Ishikawa (cell line): ENCODE measurements around the gene TMEM144.

Experiments used
- CEBPB ChIP-seq: IDR thresholded peaks from 2 replicates; pipeline ENCODE4 v1.6.1; 2012
- CREB1 ChIP-seq: IDR thresholded peaks from 2 replicates; pipeline ENCODE4 v1.6.1; 2012; ENCODE audit warnings: low read depth
- EGR1 ChIP-seq: IDR thresholded peaks from 2 replicates; pipeline ENCODE4 v1.6.1; 2012
- EP300 ChIP-seq: IDR thresholded peaks from 2 replicates; pipeline ENCODE4 v1.6.1; 2012; ENCODE audit warnings: borderline replicate concordance
- FOXM1 ChIP-seq: IDR thresholded peaks from 2 replicates; pipeline ENCODE4 v1.6.1; 2012; ENCODE audit warnings: low read depth, borderline replicate concordance
- NFIC ChIP-seq: IDR thresholded peaks from 2 replicates; pipeline ENCODE4 v1.6.1; 2012
- RAD21 ChIP-seq: IDR thresholded peaks from 2 replicates; pipeline ENCODE4 v1.6.1; 2012; ENCODE audit warnings: low read depth
- TAF1 ChIP-seq: IDR thresholded peaks from 2 replicates; pipeline ENCODE4 v1.6.1; 2012; ENCODE audit warnings: low read depth, mild to moderate bottlenecking
- TCF12 ChIP-seq: IDR thresholded peaks from 2 replicates; pipeline ENCODE4 v1.6.1; 2012; ENCODE audit warnings: low read depth
- TEAD4 ChIP-seq: IDR thresholded peaks from 2 replicates; pipeline ENCODE4 v1.6.1; 2012
- YY1 ChIP-seq: IDR thresholded peaks from 2 replicates; pipeline ENCODE4 v1.6.1; 2012; ENCODE audit warnings: low read depth
- ZBTB7A ChIP-seq: IDR thresholded peaks from 2 replicates; pipeline ENCODE4 v1.6.1; 2012; ENCODE audit warnings: low read depth
- TF ChIP-seq, protein P1 (sequence below): IDR thresholded peaks from 2 replicates; pipeline ENCODE4 v1.6.1; 2012
- TF ChIP-seq, protein P2 (sequence below): IDR thresholded peaks from 2 replicates; pipeline ENCODE4 v1.6.1; 2012
- TF ChIP-seq, protein P3 (sequence below): IDR thresholded peaks from 2 replicates; pipeline ENCODE4 v1.6.1; 2012; ENCODE audit warnings: low read depth, mild to moderate bottlenecking

The TMEM144 gene

DNA sequence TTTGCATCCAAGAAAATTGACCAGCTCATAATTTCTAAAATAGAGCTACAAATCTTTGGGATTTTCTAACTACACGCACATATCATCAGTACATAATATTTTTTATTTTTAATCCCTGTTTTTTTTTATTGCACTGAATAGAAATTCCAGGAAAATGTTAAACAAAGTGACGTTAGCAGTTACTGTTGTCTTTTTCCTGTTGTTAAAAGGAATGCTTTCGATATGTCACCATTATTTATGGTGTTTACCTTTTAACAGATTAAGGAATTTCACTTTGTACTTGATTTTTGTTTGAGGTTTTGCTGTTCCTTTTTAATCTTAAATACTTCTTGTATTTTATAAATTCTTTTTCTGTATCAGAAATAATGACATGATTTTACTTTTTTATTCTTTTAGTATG is 89.7 kb downstream of the TMEM144 start:
- no peak for TF ChIP-seq RAD21
- no peak for TF ChIP-seq EP300
- no peak for TF ChIP-seq ZBTB7A
- no peak for TF ChIP-seq TCF12
- no peak for TF ChIP-seq FOXM1
- TF ChIP-seq EGR1 = no peak
- TF ChIP-seq, protein P1, sequence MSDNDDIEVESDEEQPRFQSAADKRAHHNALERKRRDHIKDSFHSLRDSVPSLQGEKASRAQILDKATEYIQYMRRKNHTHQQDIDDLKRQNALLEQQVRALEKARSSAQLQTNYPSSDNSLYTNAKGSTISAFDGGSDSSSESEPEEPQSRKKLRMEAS = no peak
- no peak for TF ChIP-seq YY1
- no peak for TF ChIP-seq TEAD4
- TF ChIP-seq, protein P2, sequence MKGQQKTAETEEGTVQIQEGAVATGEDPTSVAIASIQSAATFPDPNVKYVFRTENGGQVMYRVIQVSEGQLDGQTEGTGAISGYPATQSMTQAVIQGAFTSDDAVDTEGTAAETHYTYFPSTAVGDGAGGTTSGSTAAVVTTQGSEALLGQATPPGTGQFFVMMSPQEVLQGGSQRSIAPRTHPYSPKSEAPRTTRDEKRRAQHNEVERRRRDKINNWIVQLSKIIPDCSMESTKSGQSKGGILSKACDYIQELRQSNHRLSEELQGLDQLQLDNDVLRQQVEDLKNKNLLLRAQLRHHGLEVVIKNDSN = no peak
- no peak for TF ChIP-seq CEBPB
- no peak for TF ChIP-seq NFIC
- TF ChIP-seq, protein P3, sequence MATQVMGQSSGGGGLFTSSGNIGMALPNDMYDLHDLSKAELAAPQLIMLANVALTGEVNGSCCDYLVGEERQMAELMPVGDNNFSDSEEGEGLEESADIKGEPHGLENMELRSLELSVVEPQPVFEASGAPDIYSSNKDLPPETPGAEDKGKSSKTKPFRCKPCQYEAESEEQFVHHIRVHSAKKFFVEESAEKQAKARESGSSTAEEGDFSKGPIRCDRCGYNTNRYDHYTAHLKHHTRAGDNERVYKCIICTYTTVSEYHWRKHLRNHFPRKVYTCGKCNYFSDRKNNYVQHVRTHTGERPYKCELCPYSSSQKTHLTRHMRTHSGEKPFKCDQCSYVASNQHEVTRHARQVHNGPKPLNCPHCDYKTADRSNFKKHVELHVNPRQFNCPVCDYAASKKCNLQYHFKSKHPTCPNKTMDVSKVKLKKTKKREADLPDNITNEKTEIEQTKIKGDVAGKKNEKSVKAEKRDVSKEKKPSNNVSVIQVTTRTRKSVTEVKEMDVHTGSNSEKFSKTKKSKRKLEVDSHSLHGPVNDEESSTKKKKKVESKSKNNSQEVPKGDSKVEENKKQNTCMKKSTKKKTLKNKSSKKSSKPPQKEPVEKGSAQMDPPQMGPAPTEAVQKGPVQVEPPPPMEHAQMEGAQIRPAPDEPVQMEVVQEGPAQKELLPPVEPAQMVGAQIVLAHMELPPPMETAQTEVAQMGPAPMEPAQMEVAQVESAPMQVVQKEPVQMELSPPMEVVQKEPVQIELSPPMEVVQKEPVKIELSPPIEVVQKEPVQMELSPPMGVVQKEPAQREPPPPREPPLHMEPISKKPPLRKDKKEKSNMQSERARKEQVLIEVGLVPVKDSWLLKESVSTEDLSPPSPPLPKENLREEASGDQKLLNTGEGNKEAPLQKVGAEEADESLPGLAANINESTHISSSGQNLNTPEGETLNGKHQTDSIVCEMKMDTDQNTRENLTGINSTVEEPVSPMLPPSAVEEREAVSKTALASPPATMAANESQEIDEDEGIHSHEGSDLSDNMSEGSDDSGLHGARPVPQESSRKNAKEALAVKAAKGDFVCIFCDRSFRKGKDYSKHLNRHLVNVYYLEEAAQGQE = no peak

DNA sequence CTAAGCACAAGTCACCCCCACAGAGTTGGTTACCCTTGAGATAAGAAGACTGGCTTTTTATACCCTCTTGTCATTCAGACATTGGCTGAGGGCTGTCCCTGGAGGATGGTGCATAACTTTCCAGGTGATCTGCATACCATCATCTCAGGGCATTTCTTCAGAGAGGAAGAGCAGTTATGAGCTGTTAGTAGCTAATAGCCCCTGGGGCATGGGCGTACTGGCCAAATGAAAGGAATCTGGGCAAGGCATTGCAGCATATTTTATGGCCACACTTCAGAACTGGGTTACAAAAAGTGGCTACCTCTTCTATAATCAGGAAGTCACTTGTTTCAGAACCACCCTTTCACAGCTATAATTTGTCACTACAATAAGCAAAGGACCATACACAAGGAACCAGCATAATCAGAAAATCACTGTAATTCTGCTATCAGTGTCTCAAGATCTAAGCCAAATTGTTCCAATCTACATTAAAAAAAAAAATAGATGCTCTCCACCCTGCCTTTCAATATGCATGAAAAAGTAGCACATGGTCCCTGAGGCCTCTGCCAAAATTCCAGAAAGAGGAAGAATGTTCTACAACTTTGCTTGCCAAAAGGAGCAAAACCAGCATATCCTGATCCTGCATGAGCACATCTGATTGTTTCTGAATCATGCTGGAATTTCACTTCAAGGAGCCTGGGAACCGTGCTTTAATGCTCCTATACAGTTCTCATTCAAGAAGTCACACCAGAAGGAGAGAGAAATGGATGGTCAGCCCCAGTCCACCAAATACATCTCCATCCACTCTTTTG is 92.0 kb downstream of the TMEM144 start:
- TF ChIP-seq, protein P3 = no peak
- TF ChIP-seq TAF1 (no peak), TEAD4 (peak; percentile 60), RAD21 (no peak), CEBPB (no peak), ZBTB7A (no peak), YY1 (no peak), EP300 (no peak), EGR1 (no peak), FOXM1 (no peak), TCF12 (no peak), CREB1 (no peak), NFIC (peak; percentile 60)
- TF ChIP-seq, protein P1 = peak; percentile 53; the same call in 1 of the 2 replicates
- TF ChIP-seq, protein P2 = no peak

DNA sequence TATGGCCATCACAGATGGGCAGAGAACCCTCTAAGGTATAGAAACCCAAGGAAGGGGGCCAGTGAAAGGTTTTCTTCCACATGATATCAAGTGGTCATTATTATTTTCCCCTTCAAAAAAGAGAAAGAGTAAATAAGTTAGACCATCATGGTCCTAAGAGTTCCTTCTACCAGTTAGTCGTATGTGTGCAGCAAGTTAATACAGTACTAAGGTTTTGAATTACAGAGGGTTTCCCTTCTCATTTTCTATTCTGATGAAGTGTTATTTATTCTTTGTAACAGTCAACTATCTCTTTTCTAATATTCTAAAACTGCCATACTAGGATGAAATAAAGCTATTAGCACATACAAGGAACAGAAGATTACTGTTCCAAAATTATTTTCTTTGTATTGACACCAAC is 94.4 kb downstream of the TMEM144 start:
- TF ChIP-seq, protein P2 = no peak
- TF ChIP-seq FOXM1 (no peak), TAF1 (no peak), EGR1 (no peak), RAD21 (no peak), EP300 (no peak), CREB1 (no peak), YY1 (no peak), ZBTB7A (no peak), CEBPB (no peak), TEAD4 (no peak), TCF12 (no peak), NFIC (no peak)
- TF ChIP-seq, protein P3 = no peak
- TF ChIP-seq, protein P1 = no peak
